Lower lobe of right lung (tissue), 2 donors: Measurements from ENCODE around the gene NFKBIZ. TPM values are rescaled to one million over a fixed set of nuclear protein-coding genes. Genes with fewer than 3 reads are reported as not detected.
A peak's percentile ranks its signal among the peaks of the same experiment; 100 is the strongest.

ENCODE experiments used
- ATAC-seq, 2 donors: fragments of 200-7000 bp; cut with Tn5 transposase; one replicate each; pipeline ENCODE4 v1.9.1; 2020 to 2022; ENCODE audit warnings: mild to moderate bottlenecking in 2 of 2, moderate library complexity in 2 of 2
- DNase-seq: peaks from one replicate; pipeline ENCODE4 v3.0.0-alpha.2; 2020
- H3K27ac ChIP-seq: fragments of 200-600 bp; one replicate; pipeline ENCODE4 v1.8.0; 2022
- H3K27me3 ChIP-seq: fragments of 200-600 bp; one replicate; pipeline ENCODE4 v1.8.0; 2022; ENCODE audit warnings: low read depth
- H3K36me3 ChIP-seq: fragments of 200-600 bp; one replicate; pipeline ENCODE4 v1.8.0; 2022; ENCODE audit warnings: mild to moderate bottlenecking
- H3K4me1 ChIP-seq: fragments of 200-600 bp; one replicate; pipeline ENCODE4 v1.8.0; 2022
- H3K4me3 ChIP-seq: fragments of 200-600 bp; one replicate; pipeline ENCODE4 v1.8.0; 2022; ENCODE audit warnings: mild to moderate bottlenecking
- H3K9me3 ChIP-seq: fragments of 200-600 bp; one replicate; pipeline ENCODE4 v1.8.0; 2022
- intact Hi-C: fragments of 100-400 bp; cut with DNase I; formaldehyde crosslinking; loops from one replicate; pipeline ENCODE4 v1.11.0; 2022
- total RNA-seq: library from RNA; stranded (reverse); fragmentation: NEBNext Ultra II Directional; extraction: Animal tissue kit (Norgen Biotek cat#: 25700); gene quantifications from one replicate; pipeline ENCODE4 v1.2.1, GENCODE V29; 2021
- TF ChIP-seq, protein P1 (sequence below): fragments of 200-600 bp; IDR thresholded peaks from one replicate; pipeline ENCODE4 v1.8.0; 2022; ENCODE audit warnings: antibody characterized with exemption, mild to moderate bottlenecking
- donor health status: DM: no; HTN: yes; CAD: no; lungs with severe emphysema.

The NFKBIZ gene
- total RNA-seq, 1 donor from 2014 or later: 76.2 TPM

DNA sequence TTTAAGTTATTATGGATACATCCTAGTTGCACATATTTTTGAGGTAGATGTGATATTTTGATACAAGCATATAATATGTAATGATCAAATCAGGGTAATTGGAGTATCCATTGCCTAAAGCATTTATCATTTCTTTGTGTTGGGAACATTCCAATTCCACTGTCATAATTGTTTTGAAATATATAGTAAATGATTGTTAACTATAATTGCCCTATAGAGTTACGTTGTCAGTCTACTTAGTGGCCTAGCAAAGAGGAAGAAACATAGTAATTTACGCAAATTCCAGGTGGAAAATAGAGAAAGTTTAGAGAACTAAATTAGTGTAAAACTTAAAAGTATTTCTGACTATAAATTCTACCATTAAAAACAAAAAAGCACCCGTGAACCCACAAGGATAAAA is 45.4 kb upstream of the NFKBIZ start:
- H3K4me1 ChIP-seq: peaks cover 2% of the 10 kb centered on the region
- no peak overlapping the region for H3K27ac ChIP-seq
- H3K9me3 ChIP-seq: no peaks in the 10 kb centered on the region
- no peaks in the 10 kb centered on the region for H3K27me3 ChIP-seq
- DNase-seq: no peak
- peaks cover 19% of the 10 kb centered on the region for H3K36me3 ChIP-seq
- intact Hi-C loops: no loop called here
- no peak overlapping the region for H3K4me3 ChIP-seq
- TF ChIP-seq, protein P1, sequence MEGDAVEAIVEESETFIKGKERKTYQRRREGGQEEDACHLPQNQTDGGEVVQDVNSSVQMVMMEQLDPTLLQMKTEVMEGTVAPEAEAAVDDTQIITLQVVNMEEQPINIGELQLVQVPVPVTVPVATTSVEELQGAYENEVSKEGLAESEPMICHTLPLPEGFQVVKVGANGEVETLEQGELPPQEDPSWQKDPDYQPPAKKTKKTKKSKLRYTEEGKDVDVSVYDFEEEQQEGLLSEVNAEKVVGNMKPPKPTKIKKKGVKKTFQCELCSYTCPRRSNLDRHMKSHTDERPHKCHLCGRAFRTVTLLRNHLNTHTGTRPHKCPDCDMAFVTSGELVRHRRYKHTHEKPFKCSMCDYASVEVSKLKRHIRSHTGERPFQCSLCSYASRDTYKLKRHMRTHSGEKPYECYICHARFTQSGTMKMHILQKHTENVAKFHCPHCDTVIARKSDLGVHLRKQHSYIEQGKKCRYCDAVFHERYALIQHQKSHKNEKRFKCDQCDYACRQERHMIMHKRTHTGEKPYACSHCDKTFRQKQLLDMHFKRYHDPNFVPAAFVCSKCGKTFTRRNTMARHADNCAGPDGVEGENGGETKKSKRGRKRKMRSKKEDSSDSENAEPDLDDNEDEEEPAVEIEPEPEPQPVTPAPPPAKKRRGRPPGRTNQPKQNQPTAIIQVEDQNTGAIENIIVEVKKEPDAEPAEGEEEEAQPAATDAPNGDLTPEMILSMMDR: no peak
- no peak for ATAC-seq

DNA sequence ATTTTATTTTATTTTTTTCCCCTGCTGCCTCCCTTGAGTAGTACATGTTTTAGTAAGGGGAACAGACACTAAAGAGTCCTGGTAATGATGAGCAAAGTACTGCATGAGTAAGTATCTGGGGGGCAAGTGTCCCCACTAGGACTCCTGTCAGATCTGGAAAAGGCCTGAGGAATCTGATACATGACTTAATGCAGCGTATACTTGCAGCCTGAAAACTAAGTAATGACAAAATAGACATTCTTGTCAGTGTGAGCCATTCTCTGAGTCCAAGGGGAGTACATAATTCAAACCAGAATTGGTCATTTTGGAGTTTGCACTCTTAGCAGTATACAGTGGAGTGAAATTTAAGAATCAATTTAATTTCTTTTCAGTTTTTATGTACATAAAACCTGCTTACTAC is 42.8 kb upstream of the NFKBIZ start:
- Histone ChIP-seq H3K9me3 (no peaks in the 10 kb centered on the region), H3K27me3 (no peaks in the 10 kb centered on the region), H3K27ac (no peak overlapping the region), H3K4me3 (no peak overlapping the region), H3K36me3 (peaks cover 13% of the 10 kb centered on the region), H3K4me1 (peaks cover 13% of the 10 kb centered on the region)
- ATAC-seq (no peak), DNase-seq (no peak)
- TF ChIP-seq, protein P1: no peak
- intact Hi-C loops: no loop called here

DNA sequence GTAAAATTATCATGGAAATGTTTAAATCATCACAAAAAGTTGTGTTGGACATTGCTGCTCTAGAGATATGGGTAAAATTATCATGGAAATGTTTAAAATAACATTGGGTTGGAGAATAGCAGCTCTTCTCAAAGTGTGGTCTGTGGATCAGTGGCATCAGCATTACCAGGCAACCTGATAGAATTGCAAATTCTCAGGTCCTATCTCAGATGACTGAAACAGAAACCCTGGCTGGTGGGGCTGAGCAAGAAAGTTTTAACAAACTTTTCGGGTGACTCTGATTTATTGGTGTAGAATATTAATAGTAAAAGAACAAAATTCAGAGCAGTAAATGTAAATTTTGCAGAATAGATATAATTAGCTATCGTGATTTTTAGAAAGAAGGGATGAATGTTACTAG is 41.4 kb upstream of the NFKBIZ start:
- H3K36me3 ChIP-seq: peaks cover 5% of the 10 kb centered on the region
- no peaks in the 10 kb centered on the region for H3K27me3 ChIP-seq
- DNase-seq: no peak
- TF ChIP-seq, protein P1: no peak
- H3K4me3 ChIP-seq: no peak overlapping the region
- no peaks in the 10 kb centered on the region for H3K9me3 ChIP-seq
- no peak for ATAC-seq
- H3K27ac ChIP-seq: no peak overlapping the region
- intact Hi-C loops: no loop called here
- peaks cover 13% of the 10 kb centered on the region for H3K4me1 ChIP-seq

DNA sequence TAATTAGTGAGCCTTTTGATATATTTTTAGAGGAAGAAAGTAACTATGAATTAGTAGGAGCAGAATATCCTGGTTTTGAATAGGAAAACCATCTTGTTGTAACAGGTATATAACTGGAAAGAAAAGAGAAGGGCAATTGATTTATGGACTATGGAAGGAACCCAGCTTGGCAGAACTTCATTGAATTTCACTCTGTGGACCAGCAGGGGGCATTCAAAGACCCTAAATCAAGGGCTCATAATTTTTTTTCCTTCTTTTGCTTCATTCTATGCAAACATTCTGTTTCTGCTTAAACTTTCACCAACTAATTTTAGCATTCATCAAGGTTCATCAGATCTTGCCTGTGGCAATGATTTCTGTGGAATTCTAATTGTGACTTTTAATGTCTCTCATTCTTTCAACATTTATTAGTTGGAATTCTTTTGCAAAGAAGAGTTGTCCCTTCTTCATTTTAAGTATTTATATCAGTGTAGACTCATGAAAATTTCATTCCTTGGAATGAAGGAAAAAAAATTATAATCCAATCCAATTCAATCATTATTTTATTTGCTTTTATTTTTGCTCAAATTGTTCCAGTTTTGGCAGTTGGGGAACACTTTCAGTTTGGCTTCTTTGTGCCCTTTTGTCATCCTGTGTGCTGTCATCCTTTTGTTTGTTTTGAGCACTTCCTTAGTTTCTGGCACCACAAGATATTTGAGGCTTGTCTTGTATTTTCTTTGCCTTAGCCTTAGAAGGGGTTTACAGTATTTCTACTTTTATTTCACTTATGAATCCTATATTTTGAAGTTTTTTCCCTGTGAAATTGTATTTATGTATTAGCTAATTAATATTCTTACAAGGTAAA is 39.9 kb upstream of the NFKBIZ start:
- Histone ChIP-seq H3K36me3 (no peaks in the 10 kb centered on the region), H3K9me3 (no peaks in the 10 kb centered on the region), H3K4me3 (no peak overlapping the region), H3K27me3 (no peaks in the 10 kb centered on the region), H3K27ac (peak overlapping the region; percentile 61), H3K4me1 (peaks cover 26% of the 10 kb centered on the region)
- TF ChIP-seq, protein P1: peak; percentile 69
- intact Hi-C loops: loop anchor here (5.0 kb wide), 1 partner anchor 418 kb away; no protein-coding TSS in a partner anchor
- DNase-seq: no peak
- ATAC-seq: peak; percentile 71 to 73

DNA sequence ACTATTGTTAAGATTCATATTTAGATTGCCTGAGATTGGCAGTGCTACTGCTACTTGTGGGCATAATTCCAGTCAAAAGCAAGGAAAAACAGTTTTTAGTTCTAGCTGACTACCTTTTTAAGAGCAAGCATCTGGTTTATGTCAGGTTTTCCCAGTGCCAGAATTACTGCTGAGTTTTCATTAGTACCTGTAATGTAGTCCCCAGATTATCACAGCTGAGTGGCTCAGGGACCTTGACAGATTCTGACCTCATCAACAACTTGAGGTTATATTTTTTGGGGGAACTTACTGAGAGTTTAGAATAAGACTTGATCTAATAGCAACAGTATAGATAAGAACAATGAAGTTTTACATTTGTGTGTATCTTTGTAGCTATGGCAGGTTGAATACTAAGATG is 39.3 kb upstream of the NFKBIZ start:
- no peaks in the 10 kb centered on the region for H3K27me3 ChIP-seq
- H3K4me3 ChIP-seq: no peak overlapping the region
- TF ChIP-seq, protein P1: no peak
- no peaks in the 10 kb centered on the region for H3K36me3 ChIP-seq
- no peaks in the 10 kb centered on the region for H3K9me3 ChIP-seq
- intact Hi-C loops: loop anchor here (5.0 kb wide), 1 partner anchor 417 kb away; no protein-coding TSS in a partner anchor
- no peak for ATAC-seq
- no peak for DNase-seq
- H3K4me1 ChIP-seq: peaks cover 26% of the 10 kb centered on the region
- H3K27ac ChIP-seq: peak overlapping the region; percentile 61
